Measurements from ENCODE around the gene SMO.

The SMO gene

DNA sequence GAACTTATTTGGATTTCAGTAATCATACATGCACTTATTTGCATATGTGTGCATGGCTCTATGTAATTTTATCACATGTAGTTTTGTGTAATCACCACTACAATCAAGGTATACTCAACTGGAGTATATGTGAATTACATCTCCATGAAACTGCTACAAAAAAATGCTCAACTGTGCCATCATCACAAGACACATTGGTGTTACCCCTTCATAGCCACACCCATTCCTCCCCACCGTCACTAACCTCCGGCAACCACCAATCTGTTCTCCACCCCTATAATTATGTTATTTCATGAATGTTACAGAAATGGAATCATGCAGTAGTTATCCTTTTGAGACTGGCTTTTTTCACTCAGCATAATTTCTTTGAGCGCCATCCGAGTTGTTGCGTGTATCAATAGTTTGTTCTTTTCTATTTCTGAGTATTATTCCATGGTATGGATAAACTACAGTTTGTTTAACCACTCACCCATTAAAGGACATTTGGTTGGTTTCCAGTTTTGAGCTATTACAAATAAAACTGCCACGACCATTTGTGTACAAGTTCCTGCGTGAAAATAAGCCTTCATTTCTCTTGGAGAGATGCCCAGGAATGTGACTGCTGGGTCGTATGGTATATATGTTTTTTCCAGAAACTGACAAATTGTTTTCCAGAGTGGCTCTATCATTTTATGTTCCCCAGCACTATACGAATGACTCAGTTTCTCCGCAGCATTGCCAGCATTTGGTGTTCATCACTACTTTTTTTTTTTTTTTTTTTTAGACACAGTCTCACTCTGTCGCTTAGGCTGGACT lies 11.3 kb upstream of the SMO start:
- H3K4me1 ChIP-seq (ENCODE audit: low read depth, poor library complexity, severe bottlenecking) = no peaks in the 10 kb centered on the region
- no peak overlapping the region for H3K4me3 ChIP-seq (IDR thresholded peaks at IDR 0.05; ENCODE audit: insufficient read depth, low read depth, low read length)
- no peak overlapping the region for H3K27ac ChIP-seq
- no peak overlapping the region for H3K9ac ChIP-seq
- no peaks in the 10 kb centered on the region for H3K79me2 ChIP-seq (ENCODE audit: insufficient read depth, low read depth)
- no peaks in the 10 kb centered on the region for H3K36me3 ChIP-seq (ENCODE audit: insufficient read depth)
- H2AFZ ChIP-seq (ENCODE audit: low read depth) = no peak overlapping the region
- H3K4me2 ChIP-seq = no peak overlapping the region
- TF ChIP-seq CTCF (conservative IDR thresholded peaks at IDR 0.05; ENCODE audit: low read depth, low read length) = no peak
- no peaks in the 10 kb centered on the region for H3K27me3 ChIP-seq (ENCODE audit: insufficient read depth, low read depth)
- no peaks in the 10 kb centered on the region for H4K20me1 ChIP-seq (ENCODE audit: insufficient read depth)

DNA sequence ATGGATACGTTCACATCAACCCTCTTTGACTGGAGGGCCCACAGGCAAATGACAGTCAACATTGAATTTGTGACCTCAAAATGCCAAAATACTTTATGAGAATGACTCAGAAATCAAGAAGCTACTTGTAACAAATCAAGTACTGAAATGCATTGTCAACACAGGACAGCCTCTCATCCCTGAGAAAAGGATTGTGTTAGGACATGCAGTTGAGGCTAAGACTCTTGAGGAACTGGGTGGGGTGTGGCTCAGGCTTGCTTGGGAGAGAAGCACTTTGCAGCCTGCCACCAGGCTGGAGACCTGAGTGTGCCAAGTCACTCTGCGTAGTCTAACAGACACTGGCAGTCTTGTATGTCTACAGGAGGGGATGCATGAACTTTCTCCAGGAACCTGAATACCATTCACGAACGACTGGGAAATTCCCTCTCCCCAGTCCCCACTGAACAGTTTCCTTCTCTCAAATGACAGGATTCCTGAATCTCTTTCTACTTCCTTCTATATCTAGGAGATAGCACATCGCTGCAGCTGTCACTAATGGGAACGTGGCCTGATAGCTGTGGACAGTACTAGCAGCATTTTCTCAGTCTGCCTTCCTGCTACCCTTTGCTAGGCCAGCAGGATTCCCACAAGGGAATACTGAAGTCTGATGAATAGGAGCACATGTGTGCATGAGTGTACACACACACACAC lies 3.3 kb upstream of the SMO start:
- Histone ChIP-seq H3K36me3 (ENCODE audit: insufficient read depth) (no peaks in the 10 kb centered on the region), H3K27me3 (ENCODE audit: insufficient read depth, low read depth) (no peaks in the 10 kb centered on the region; the same call in 1 of the 2 replicates), H3K9ac (no peak overlapping the region), H3K4me3 (IDR thresholded peaks at IDR 0.05; ENCODE audit: insufficient read depth, low read depth, low read length) (no peak overlapping the region), H3K4me2 (no peak overlapping the region), H2AFZ (ENCODE audit: low read depth) (no peak overlapping the region), H3K79me2 (ENCODE audit: insufficient read depth, low read depth) (no peaks in the 10 kb centered on the region), H3K27ac (no peak overlapping the region), H4K20me1 (ENCODE audit: insufficient read depth) (no peaks in the 10 kb centered on the region), H3K4me1 (ENCODE audit: low read depth, poor library complexity, severe bottlenecking) (peaks cover 7% of the 10 kb centered on the region)
- TF ChIP-seq CTCF (conservative IDR thresholded peaks at IDR 0.05; ENCODE audit: low read depth, low read length) = no peak

DNA sequence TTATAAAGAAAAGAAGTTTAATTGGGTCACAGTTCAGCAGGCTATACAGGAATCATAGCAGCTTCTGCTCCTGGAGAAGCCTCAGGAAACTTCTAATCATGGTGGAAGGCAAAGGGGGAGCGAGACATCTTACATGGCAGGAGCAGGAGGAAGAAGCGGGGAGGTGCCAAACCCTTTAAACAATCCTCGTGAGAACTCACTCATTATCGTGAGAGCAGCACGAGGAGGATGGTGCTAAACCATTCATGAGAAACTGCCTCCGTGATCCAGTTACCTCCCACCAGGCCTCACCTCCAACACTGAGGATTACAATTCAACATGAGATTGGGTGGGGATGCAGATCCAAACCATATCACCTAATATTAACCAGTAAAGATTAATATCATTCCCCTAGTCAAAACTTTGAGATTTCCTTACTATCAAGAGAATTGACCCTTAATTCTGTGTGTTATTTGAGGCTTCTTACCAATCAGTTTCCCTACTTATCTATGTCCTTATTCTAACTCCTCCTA lies 1.6 kb upstream of the SMO start:
- H3K79me2 ChIP-seq (ENCODE audit: insufficient read depth, low read depth) = no peaks in the 10 kb centered on the region
- H3K4me2 ChIP-seq = no peak overlapping the region
- H3K9ac ChIP-seq = no peak overlapping the region
- no peaks in the 10 kb centered on the region for H3K36me3 ChIP-seq (ENCODE audit: insufficient read depth)
- H4K20me1 ChIP-seq (ENCODE audit: insufficient read depth) = no peaks in the 10 kb centered on the region
- peaks cover 7% of the 10 kb centered on the region for H3K4me1 ChIP-seq (ENCODE audit: low read depth, poor library complexity, severe bottlenecking)
- no peak overlapping the region for H3K27ac ChIP-seq
- H3K4me3 ChIP-seq (IDR thresholded peaks at IDR 0.05; ENCODE audit: insufficient read depth, low read depth, low read length) = no peak overlapping the region
- TF ChIP-seq CTCF (conservative IDR thresholded peaks at IDR 0.05; ENCODE audit: low read depth, low read length) = no peak
- no peak overlapping the region for H2AFZ ChIP-seq (ENCODE audit: low read depth)
- no peaks in the 10 kb centered on the region; the same call in 1 of the 2 replicates for H3K27me3 ChIP-seq (ENCODE audit: insufficient read depth, low read depth)

DNA sequence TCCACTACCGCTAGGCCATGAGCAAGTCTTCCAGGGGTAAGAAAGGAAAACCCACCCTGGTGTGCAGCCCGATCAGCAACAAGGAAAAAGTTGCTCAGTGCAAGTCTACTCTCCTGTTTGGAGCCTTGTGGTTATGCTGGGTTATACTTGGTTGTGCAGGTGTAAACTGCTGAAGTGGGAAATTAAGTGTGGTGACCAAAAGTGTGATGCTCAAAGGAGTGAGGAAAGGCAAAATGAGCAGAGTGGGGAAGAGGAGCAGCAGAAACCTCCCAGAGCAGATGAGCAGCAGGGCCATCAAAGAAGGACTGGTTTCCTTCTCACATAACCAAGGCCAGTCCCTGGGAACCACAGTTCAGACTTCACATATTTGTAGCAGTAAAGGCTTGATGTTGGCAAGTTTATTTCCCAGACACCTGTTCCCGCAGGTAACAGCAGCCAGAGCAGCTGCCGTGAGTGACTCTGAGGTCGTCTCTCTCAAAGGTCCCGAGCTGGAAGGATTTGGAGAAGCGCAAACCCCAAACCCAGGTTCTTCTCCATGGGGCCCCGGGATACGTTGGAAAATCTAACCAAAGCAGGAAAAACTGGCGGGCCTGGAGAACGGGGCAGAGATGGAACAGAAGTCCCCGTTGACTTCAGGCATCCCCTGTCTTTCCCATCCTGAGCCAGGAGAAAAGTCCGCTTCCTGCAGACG lies 607 bp upstream of the SMO start:
- Histone ChIP-seq H3K4me3 (IDR thresholded peaks at IDR 0.05; ENCODE audit: insufficient read depth, low read depth, low read length) (no peak overlapping the region), H3K27ac (no peak overlapping the region)

More for the DNA sequence above, 607 bp upstream of the SMO start:
- H3K36me3 ChIP-seq (ENCODE audit: insufficient read depth) = no peaks in the 10 kb centered on the region
- H3K27me3 ChIP-seq (ENCODE audit: insufficient read depth, low read depth) = no peaks in the 10 kb centered on the region; the same call in 1 of the 2 replicates
- peaks cover 7% of the 10 kb centered on the region for H3K4me1 ChIP-seq (ENCODE audit: low read depth, poor library complexity, severe bottlenecking)
- no peak overlapping the region for H3K9ac ChIP-seq
- H2AFZ ChIP-seq (ENCODE audit: low read depth) = peak overlapping the region; percentile 70
- H4K20me1 ChIP-seq (ENCODE audit: insufficient read depth) = no peaks in the 10 kb centered on the region
- peak overlapping the region; percentile 26; the same call in 1 of the 2 replicates for H3K4me2 ChIP-seq
- no peaks in the 10 kb centered on the region for H3K79me2 ChIP-seq (ENCODE audit: insufficient read depth, low read depth)
- TF ChIP-seq CTCF (conservative IDR thresholded peaks at IDR 0.05; ENCODE audit: low read depth, low read length) = no peak

Data from KMS-11 (cell line).